Gastrocnemius medialis (tissue), 4 donors: ENCODE data around the gene GABRG3. TPM values are rescaled to one million over a fixed set of nuclear protein-coding genes. Genes with fewer than 3 reads are reported as not detected.

Experiments used
- ATAC-seq, 2 donors: fragments of 150-250 bp; one replicate each; pipeline ENCODE4 v1.9.1; 2016
- DNase-seq, 2 donors: peaks; one replicate each; pipeline ENCODE4 v3.0.0-alpha.2; 2019
- H3K27ac ChIP-seq, 4 donors: fragments of 200-600 bp; sonication (generic); 1 replicate in 1 of 4; 2 replicates in 3 of 4; pipeline ENCODE4 v1.5.1; 2016 to 2018; ENCODE audit warnings: mild to moderate bottlenecking in 2 of 4, moderate library complexity in 1 of 4
- H3K27me3 ChIP-seq, 3 donors: fragments of 200-600 bp; sonication (generic) in 2 of 3; 1 replicate in 1 of 3; 2 replicates in 2 of 3; pipeline versions ENCODE4 v1.5.1 to v1.6.0; 2016 to 2019; ENCODE audit warnings: mild to moderate bottlenecking in 1 of 3, moderate library complexity in 1 of 3
- H3K36me3 ChIP-seq, 2 donors: fragments of 200-600 bp; sonication (generic) in 1 of 2; one replicate each; pipeline ENCODE4 v1.5.1; 2017 to 2018
- H3K4me1 ChIP-seq, 2 donors: fragments of 200-600 bp; sonication (generic) in 1 of 2; one replicate each; pipeline ENCODE4 v1.5.1; 2016 to 2017; ENCODE audit warnings: mild to moderate bottlenecking in 2 of 2
- H3K4me3 ChIP-seq, 4 donors: fragments of 200-600 bp; sonication (generic) in 3 of 4; 1 replicate in 1 of 4; 2 replicates in 3 of 4; pipeline ENCODE4 v1.5.1; 2016 to 2019; ENCODE audit warnings: mild to moderate bottlenecking in 2 of 4
- H3K9me3 ChIP-seq, 3 donors: fragments of 200-600 bp; sonication (generic) in 2 of 3; 1 replicate in 1 of 3; 2 replicates in 2 of 3; pipeline ENCODE4 v1.5.1; 2016 to 2019
- POLR2A ChIP-seq, 2 donors: fragments of 450-650 bp; IDR thresholded peaks; one replicate each; pipeline ENCODE4 v1.6.1; 2017; ENCODE audit warnings: antibody characterized with exemption in 2 of 2, mild to moderate bottlenecking in 2 of 2, moderate library complexity in 2 of 2
- in situ Hi-C, 4 donors: fragments of 200-750 bp; cut with MboI; loops; one replicate each; pipeline versions ENCODE4 v1.15.0 to v1.8.0; 2017; ENCODE audit warnings: low sequenced_read_pairs in 4 of 4
- intact Hi-C: fragments of 100-400 bp; cut with DNase I; formaldehyde crosslinking; loops from one replicate; pipeline ENCODE4 v1.15.1; 2023; ENCODE audit warnings: low total_unique reads
- total RNA-seq, 4 donors: library from RNA; depleted of rRNA; stranded (reverse); fragments of >200 nt; gene quantifications; one replicate each; pipeline versions ENCODE4 v1.1.0 to v1.2.3, GENCODE V29; 2016
- TF ChIP-seq, protein P1 (sequence below), 5 experiments: fragments of 450-650 bp in 3 of 5; fragments of 200-600 bp in 2 of 5; sonication (generic) in 2 of 5; IDR thresholded peaks in 4 of 5; conservative IDR thresholded peaks in 1 of 5; 1 replicate in 4 of 5; 2 replicates in 1 of 5; pipeline ENCODE4 v1.5.1; 2016 to 2019; ENCODE audit warnings: antibody characterized with exemption in 5 of 5, mild to moderate bottlenecking in 3 of 5, moderate library complexity in 3 of 5

Gene GABRG3
- total RNA-seq, 4 donors from 2014 or later, result not detected

DNA sequence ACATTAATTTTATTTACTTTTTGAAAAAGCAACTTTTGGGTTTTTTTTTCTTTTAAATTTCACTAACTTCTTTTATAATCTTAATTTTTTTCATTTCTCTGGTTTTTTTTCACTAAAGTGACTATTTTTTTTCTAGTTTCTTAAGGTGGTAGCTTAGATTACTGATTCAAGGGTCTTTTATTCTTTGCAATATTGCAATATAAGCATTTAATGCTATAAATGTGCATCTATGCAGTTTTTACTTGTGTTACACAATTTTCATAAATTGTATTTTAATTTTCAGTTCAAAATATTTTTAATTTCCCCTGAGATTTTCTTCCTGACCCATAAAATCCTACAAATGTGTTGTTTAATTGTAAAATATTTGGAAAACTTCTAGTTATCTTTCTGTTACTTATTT, 535.8 kb downstream of the GABRG3 start:
- H3K36me3 ChIP-seq, result no peaks in the 10 kb centered on the region
- no peak overlapping the region for H3K4me3 ChIP-seq
- no peak for ATAC-seq
- H3K27me3 ChIP-seq, result no peaks in the 10 kb centered on the region
- H3K4me1 ChIP-seq, result no peaks in the 10 kb centered on the region
- in situ Hi-C loops (no loop called here), intact Hi-C loops (no loop called here)
- no peak overlapping the region for H3K27ac ChIP-seq
- DNase-seq, result no peak
- TF ChIP-seq POLR2A (IDR thresholded peaks at IDR 0.05), result no peak
- TF ChIP-seq, protein P1, sequence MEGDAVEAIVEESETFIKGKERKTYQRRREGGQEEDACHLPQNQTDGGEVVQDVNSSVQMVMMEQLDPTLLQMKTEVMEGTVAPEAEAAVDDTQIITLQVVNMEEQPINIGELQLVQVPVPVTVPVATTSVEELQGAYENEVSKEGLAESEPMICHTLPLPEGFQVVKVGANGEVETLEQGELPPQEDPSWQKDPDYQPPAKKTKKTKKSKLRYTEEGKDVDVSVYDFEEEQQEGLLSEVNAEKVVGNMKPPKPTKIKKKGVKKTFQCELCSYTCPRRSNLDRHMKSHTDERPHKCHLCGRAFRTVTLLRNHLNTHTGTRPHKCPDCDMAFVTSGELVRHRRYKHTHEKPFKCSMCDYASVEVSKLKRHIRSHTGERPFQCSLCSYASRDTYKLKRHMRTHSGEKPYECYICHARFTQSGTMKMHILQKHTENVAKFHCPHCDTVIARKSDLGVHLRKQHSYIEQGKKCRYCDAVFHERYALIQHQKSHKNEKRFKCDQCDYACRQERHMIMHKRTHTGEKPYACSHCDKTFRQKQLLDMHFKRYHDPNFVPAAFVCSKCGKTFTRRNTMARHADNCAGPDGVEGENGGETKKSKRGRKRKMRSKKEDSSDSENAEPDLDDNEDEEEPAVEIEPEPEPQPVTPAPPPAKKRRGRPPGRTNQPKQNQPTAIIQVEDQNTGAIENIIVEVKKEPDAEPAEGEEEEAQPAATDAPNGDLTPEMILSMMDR (IDR thresholded peaks at IDR 0.05 in 4 of 5, conservative IDR thresholded peaks at IDR 0.05 in 1 of 5), result no peak
- no peaks in the 10 kb centered on the region for H3K9me3 ChIP-seq

DNA sequence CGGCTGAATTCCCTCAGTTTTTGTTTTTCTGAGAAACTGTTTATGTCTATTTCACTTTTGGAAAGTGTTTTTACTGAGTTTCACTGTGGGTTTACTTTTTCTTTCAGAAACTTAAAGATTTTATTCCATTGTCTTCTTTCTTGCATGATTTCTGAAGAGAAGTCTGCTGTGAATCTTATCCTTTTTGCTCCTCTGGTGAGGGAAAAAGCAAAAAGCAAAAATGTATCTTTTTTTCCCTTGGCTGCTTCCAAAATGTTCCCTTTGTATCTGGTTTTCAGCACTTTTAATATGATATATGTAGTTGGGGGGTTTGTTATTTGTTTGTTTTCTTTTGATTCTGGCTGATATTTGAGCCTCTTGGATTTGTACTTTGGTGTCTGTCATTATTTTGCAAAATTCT, 538.0 kb downstream of the GABRG3 start:
- DNase-seq (no peak), ATAC-seq (no peak)
- no peak overlapping the region for H3K27ac ChIP-seq
- H3K36me3 ChIP-seq, result no peaks in the 10 kb centered on the region
- H3K4me1 ChIP-seq, result no peaks in the 10 kb centered on the region
- H3K9me3 ChIP-seq, result no peaks in the 10 kb centered on the region
- no peak overlapping the region for H3K4me3 ChIP-seq
- in situ Hi-C loops (no loop called here), intact Hi-C loops (no loop called here)
- H3K27me3 ChIP-seq, result no peaks in the 10 kb centered on the region
- TF ChIP-seq, protein P1 (IDR thresholded peaks at IDR 0.05 in 4 of 5, conservative IDR thresholded peaks at IDR 0.05 in 1 of 5), result no peak
- no peak for TF ChIP-seq POLR2A (IDR thresholded peaks at IDR 0.05)

GRCh38 chr15:27512281-27513001, 541.5 kb downstream of the GABRG3 start:
- H3K4me3 ChIP-seq, result no peak overlapping the region
- no peaks in the 10 kb centered on the region for H3K36me3 ChIP-seq
- H3K27me3 ChIP-seq, result no peaks in the 10 kb centered on the region
- in situ Hi-C loops, result no loop called here
- H3K27ac ChIP-seq, result no peak overlapping the region
- no peak for TF ChIP-seq POLR2A (IDR thresholded peaks at IDR 0.05)
- TF ChIP-seq, protein P1 (IDR thresholded peaks at IDR 0.05 in 4 of 5, conservative IDR thresholded peaks at IDR 0.05 in 1 of 5), result no peak
- no peaks in the 10 kb centered on the region for H3K9me3 ChIP-seq
- DNase-seq (no peak), ATAC-seq (no peak)
- intact Hi-C loops, result no loop called here
- no peaks in the 10 kb centered on the region for H3K4me1 ChIP-seq

DNA sequence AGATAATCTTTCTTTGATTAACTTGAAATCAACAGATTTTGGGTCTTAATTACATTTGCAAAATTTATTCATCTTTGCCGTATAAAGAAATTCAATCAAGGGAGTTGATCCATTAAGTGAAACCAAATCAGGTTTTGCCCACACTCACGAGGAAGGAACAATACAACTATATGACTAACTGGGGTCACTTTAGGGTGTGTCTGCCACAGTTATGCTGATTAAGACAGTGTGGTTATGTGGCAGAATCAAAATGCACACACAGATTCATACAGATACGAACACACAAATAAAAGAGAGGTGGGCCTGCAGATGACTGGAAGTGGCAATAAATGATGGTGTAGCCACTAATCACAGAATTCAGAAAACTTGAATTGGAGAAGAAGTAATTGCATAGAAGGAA, 543.5 kb downstream of the GABRG3 start:
- TF ChIP-seq POLR2A (IDR thresholded peaks at IDR 0.05), result no peak
- no peak overlapping the region for H3K27ac ChIP-seq
- no peak overlapping the region for H3K4me3 ChIP-seq
- intact Hi-C loops (no loop called here), in situ Hi-C loops (no loop called here)
- H3K36me3 ChIP-seq, result no peaks in the 10 kb centered on the region
- ATAC-seq (no peak), DNase-seq (no peak)
- H3K4me1 ChIP-seq, result no peaks in the 10 kb centered on the region
- no peaks in the 10 kb centered on the region for H3K27me3 ChIP-seq
- no peaks in the 10 kb centered on the region for H3K9me3 ChIP-seq

- Histone ChIP-seq H3K36me3 (no peaks in the 10 kb centered on the region), H3K4me3 (no peak overlapping the region), H3K27me3 (no peaks in the 10 kb centered on the region), H3K4me1 (no peaks in the 10 kb centered on the region), H3K9me3 (no peaks in the 10 kb centered on the region), H3K27ac (no peak overlapping the region)
- ATAC-seq, result no peak
- in situ Hi-C loops, result no loop called here
- DNase-seq, result no peak
- no peak for TF ChIP-seq POLR2A (IDR thresholded peaks at IDR 0.05)
- TF ChIP-seq, protein P1 (IDR thresholded peaks at IDR 0.05 in 4 of 5, conservative IDR thresholded peaks at IDR 0.05 in 1 of 5), result no peak
- intact Hi-C loops, result no loop called here
Observed at GRCh38 chr15:27527490-27528067, 556.6 kb downstream of the GABRG3 start.
